ENCODE results near the gene GRIP1. TPM values are rescaled to one million over a fixed set of nuclear protein-coding genes. Genes with fewer than 3 reads are reported as not detected.

GRIP1 gene
- total and polyA plus RNA-seq, 2 donors from 2014 or later, result 3.9 to 18.4 TPM

DNA sequence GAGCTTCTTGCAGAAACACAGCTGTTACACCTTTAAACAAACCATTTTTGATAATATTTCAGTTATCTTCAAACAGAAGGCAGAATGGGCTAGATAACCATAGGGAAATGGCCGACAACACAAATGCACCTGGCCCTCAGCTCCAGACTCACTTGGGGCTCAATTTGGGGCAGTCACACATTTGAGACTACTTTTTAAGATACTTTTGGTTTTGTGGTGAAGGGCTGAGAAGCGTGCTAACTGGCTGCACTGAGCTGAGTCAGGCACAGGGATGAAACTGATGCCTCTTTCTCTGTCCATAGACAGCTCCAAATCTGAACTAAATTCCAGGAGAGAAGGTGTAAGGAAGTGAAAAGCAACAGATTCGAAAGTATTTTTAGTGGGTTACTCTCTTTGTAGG lies 18.5 kb upstream of the GRIP1 start:
- no peak overlapping the region for H3K9ac ChIP-seq (ENCODE audit: low read length in 3 of 3)
- no peaks in the 10 kb centered on the region for H3K27me3 ChIP-seq (ENCODE audit: control insufficient read depth, insufficient read depth, low read length)
- FAIRE-seq (no peak), DNase-seq (no peak)
- intact Hi-C loops (cut with DNase I), result no loop called here
- TF ChIP-seq, protein P1, sequence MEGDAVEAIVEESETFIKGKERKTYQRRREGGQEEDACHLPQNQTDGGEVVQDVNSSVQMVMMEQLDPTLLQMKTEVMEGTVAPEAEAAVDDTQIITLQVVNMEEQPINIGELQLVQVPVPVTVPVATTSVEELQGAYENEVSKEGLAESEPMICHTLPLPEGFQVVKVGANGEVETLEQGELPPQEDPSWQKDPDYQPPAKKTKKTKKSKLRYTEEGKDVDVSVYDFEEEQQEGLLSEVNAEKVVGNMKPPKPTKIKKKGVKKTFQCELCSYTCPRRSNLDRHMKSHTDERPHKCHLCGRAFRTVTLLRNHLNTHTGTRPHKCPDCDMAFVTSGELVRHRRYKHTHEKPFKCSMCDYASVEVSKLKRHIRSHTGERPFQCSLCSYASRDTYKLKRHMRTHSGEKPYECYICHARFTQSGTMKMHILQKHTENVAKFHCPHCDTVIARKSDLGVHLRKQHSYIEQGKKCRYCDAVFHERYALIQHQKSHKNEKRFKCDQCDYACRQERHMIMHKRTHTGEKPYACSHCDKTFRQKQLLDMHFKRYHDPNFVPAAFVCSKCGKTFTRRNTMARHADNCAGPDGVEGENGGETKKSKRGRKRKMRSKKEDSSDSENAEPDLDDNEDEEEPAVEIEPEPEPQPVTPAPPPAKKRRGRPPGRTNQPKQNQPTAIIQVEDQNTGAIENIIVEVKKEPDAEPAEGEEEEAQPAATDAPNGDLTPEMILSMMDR (IDR thresholded peaks at IDR 0.05; ENCODE audit: borderline replicate concordance, extremely low read depth, insufficient read depth), result no peak
- H3K27ac ChIP-seq (ENCODE audit: low read depth in 2 of 2, low read length in 2 of 2), result no peak overlapping the region
- no peak overlapping the region for H3K4me3 ChIP-seq (ENCODE audit: low read length in 3 of 3)
- H3K36me3 ChIP-seq (ENCODE audit: control insufficient read depth in 2 of 3, insufficient read depth in 3 of 3, low read length in 3 of 3), result no peaks in the 10 kb centered on the region
- H3K9me3 ChIP-seq (ENCODE audit: control insufficient read depth in 2 of 3, insufficient read depth in 1 of 3, low read length in 3 of 3), result no peaks in the 10 kb centered on the region
- no peaks in the 10 kb centered on the region for H3K4me1 ChIP-seq (ENCODE audit: control insufficient read depth in 2 of 3, insufficient read depth in 2 of 3, low read depth in 1 of 3, low read length in 3 of 3)

GRCh38 chr12:66694666-66695613 lies 16.1 kb upstream of the GRIP1 start:
- DNase-seq (peak in 1 of 5 donors; percentile 40), FAIRE-seq (no peak)
- Histone ChIP-seq H3K4me1 (ENCODE audit: control insufficient read depth in 2 of 3, insufficient read depth in 2 of 3, low read depth in 1 of 3, low read length in 3 of 3) (no peaks in the 10 kb centered on the region), H3K9me3 (ENCODE audit: control insufficient read depth in 2 of 3, insufficient read depth in 1 of 3, low read length in 3 of 3) (no peaks in the 10 kb centered on the region), H3K9ac (ENCODE audit: low read length in 3 of 3) (no peak overlapping the region), H3K27ac (ENCODE audit: low read depth in 2 of 2, low read length in 2 of 2) (no peak overlapping the region), H3K36me3 (ENCODE audit: control insufficient read depth in 2 of 3, insufficient read depth in 3 of 3, low read length in 3 of 3) (no peaks in the 10 kb centered on the region), H3K27me3 (ENCODE audit: control insufficient read depth, insufficient read depth, low read length) (no peaks in the 10 kb centered on the region), H3K4me3 (ENCODE audit: low read length in 3 of 3) (no peak overlapping the region)
- intact Hi-C loops (cut with DNase I), result no loop called here
- TF ChIP-seq, protein P1 (IDR thresholded peaks at IDR 0.05; ENCODE audit: borderline replicate concordance, extremely low read depth, insufficient read depth), result no peak

DNA sequence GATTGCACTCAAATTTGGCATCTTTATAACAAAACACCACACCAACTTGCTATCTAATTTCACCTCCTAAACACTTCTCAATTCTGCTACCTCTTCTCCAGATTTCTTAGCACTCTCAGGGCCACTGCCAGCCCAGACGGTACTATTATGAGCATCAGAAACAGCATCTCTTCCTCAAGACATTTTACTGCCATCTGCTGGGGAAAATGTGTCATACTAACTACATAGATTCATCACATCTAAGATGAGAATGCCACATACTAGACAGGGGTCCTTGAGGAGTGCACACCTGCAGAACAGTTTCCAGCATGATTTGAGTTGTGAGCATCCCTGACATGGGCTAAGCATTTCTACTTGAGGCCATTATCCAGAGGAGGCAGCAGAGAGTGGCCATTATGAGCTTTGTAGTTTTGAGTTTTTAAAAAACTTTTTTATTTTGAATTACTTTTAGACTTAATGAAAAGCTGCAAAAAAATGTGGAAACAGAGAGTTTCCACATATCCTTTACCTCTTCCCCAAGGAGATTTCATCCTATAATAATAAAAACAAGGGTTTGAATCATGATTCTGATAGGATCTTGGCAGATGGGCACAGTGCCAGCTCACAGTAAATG lies 15.1 kb upstream of the GRIP1 start:
- DNase-seq (peak in 3 of 5 donors; percentile 14 to 87 (median 81)), FAIRE-seq (no peak)
- Histone ChIP-seq H3K27ac (ENCODE audit: low read depth in 2 of 2, low read length in 2 of 2) (no peak overlapping the region), H3K36me3 (ENCODE audit: control insufficient read depth in 2 of 3, insufficient read depth in 3 of 3, low read length in 3 of 3) (no peaks in the 10 kb centered on the region), H3K9ac (ENCODE audit: low read length in 3 of 3) (no peak overlapping the region), H3K4me3 (ENCODE audit: low read length in 3 of 3) (no peak overlapping the region), H3K9me3 (ENCODE audit: control insufficient read depth in 2 of 3, insufficient read depth in 1 of 3, low read length in 3 of 3) (no peaks in the 10 kb centered on the region), H3K4me1 (ENCODE audit: control insufficient read depth in 2 of 3, insufficient read depth in 2 of 3, low read depth in 1 of 3, low read length in 3 of 3) (no peaks in the 10 kb centered on the region), H3K27me3 (ENCODE audit: control insufficient read depth, insufficient read depth, low read length) (no peaks in the 10 kb centered on the region)
- TF ChIP-seq, protein P1 (IDR thresholded peaks at IDR 0.05; ENCODE audit: borderline replicate concordance, extremely low read depth, insufficient read depth), result peak; percentile 41
- intact Hi-C loops (cut with DNase I), result no loop called here
